ENCODE results near the gene TSHZ2.

TSHZ2 gene

DNA sequence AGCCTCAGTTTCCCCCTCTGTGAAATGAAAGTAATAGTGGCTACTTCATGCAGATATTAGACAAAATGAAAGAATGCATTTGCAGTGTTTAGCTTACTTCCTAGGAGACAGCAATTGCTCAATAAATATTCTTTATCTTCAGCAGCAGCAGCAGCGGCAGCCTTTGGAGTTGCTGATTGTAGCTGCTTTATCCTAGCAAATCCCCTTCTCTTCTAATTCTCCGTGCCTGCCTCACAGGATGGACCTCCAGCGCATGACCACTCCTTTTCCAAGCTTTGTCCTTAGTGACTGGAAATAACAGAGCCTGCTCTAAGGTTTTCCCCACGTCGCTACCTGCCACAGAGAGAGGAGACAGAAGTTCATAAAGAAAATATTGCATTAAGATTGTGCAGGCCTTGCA, 279.8 kb downstream of the TSHZ2 start:
- Histone ChIP-seq H3K79me2 (ENCODE audit: insufficient read depth, low read depth) (no peaks in the 10 kb centered on the region), H3K27me3 (ENCODE audit: insufficient read depth, low read depth) (no peaks in the 10 kb centered on the region)

DNA sequence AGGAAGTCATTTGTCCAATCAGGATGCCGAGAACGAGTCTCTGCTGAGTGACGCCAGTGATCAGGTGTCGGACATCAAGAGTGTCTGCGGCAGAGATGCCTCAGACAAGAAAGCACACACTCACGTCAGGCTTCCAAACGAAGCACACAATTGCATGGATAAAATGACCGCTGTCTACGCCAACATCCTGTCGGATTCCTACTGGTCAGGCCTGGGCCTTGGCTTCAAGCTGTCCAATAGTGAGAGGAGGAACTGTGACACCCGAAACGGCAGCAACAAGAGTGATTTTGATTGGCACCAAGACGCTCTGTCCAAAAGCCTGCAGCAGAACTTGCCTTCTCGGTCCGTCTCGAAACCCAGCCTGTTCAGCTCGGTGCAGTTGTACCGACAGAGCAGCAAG, 281.5 kb downstream of the TSHZ2 start:
- no peak overlapping the region for H2AFZ ChIP-seq (ENCODE audit: low read depth)
- no peaks in the 10 kb centered on the region for H3K27me3 ChIP-seq (ENCODE audit: insufficient read depth, low read depth)
- no peaks in the 10 kb centered on the region for H4K20me1 ChIP-seq (ENCODE audit: insufficient read depth)
- no peaks in the 10 kb centered on the region for H3K4me1 ChIP-seq (ENCODE audit: low read depth, poor library complexity, severe bottlenecking)
- H3K4me2 ChIP-seq = no peak overlapping the region
- H3K9ac ChIP-seq = no peak overlapping the region
- TF ChIP-seq, protein P1, sequence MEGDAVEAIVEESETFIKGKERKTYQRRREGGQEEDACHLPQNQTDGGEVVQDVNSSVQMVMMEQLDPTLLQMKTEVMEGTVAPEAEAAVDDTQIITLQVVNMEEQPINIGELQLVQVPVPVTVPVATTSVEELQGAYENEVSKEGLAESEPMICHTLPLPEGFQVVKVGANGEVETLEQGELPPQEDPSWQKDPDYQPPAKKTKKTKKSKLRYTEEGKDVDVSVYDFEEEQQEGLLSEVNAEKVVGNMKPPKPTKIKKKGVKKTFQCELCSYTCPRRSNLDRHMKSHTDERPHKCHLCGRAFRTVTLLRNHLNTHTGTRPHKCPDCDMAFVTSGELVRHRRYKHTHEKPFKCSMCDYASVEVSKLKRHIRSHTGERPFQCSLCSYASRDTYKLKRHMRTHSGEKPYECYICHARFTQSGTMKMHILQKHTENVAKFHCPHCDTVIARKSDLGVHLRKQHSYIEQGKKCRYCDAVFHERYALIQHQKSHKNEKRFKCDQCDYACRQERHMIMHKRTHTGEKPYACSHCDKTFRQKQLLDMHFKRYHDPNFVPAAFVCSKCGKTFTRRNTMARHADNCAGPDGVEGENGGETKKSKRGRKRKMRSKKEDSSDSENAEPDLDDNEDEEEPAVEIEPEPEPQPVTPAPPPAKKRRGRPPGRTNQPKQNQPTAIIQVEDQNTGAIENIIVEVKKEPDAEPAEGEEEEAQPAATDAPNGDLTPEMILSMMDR (conservative IDR thresholded peaks at IDR 0.05; ENCODE audit: low read depth, low read length) = no peak
- H3K4me3 ChIP-seq (IDR thresholded peaks at IDR 0.05; ENCODE audit: insufficient read depth, low read depth, low read length) = no peak overlapping the region
- no peak overlapping the region for H3K27ac ChIP-seq
- no peaks in the 10 kb centered on the region for H3K36me3 ChIP-seq (ENCODE audit: insufficient read depth)
- H3K79me2 ChIP-seq (ENCODE audit: insufficient read depth, low read depth) = no peaks in the 10 kb centered on the region

More for the DNA sequence above, 279.8 kb downstream of the TSHZ2 start:
- Histone ChIP-seq H3K4me1 (ENCODE audit: low read depth, poor library complexity, severe bottlenecking) (no peaks in the 10 kb centered on the region), H3K27ac (no peak overlapping the region), H4K20me1 (ENCODE audit: insufficient read depth) (no peaks in the 10 kb centered on the region), H2AFZ (ENCODE audit: low read depth) (no peak overlapping the region), H3K9ac (no peak overlapping the region), H3K4me3 (IDR thresholded peaks at IDR 0.05; ENCODE audit: insufficient read depth, low read depth, low read length) (no peak overlapping the region), H3K4me2 (no peak overlapping the region), H3K36me3 (ENCODE audit: insufficient read depth) (no peaks in the 10 kb centered on the region)
- TF ChIP-seq, protein P1 (conservative IDR thresholded peaks at IDR 0.05; ENCODE audit: low read depth, low read length) = no peak

DNA sequence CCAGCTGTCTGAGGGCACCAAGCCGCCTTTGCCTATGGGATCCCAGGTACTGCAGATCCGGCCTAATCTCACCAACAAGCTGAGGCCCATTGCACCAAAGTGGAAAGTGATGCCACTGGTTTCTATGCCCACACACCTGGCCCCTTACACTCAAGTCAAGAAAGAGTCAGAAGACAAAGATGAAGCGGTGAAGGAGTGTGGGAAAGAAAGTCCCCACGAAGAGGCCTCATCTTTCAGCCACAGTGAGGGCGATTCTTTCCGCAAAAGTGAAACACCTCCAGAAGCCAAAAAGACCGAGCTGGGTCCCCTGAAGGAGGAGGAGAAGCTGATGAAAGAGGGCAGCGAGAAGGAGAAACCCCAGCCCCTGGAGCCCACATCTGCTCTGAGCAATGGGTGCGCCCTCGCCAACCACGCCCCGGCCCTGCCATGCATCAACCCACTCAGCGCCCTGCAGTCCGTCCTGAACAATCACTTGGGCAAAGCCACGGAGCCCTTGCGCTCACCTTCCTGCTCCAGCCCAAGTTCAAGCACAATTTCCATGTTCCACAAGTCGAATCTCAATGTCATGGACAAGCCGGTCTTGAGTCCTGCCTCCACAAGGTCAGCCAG, 283.0 kb downstream of the TSHZ2 start:
- Histone ChIP-seq H3K4me1 (ENCODE audit: low read depth, poor library complexity, severe bottlenecking) (no peaks in the 10 kb centered on the region), H3K4me2 (no peak overlapping the region), H3K36me3 (ENCODE audit: insufficient read depth) (no peaks in the 10 kb centered on the region), H3K4me3 (IDR thresholded peaks at IDR 0.05; ENCODE audit: insufficient read depth, low read depth, low read length) (no peak overlapping the region), H3K79me2 (ENCODE audit: insufficient read depth, low read depth) (no peaks in the 10 kb centered on the region), H3K27ac (no peak overlapping the region), H3K27me3 (ENCODE audit: insufficient read depth, low read depth) (no peaks in the 10 kb centered on the region), H3K9ac (no peak overlapping the region), H4K20me1 (ENCODE audit: insufficient read depth) (no peaks in the 10 kb centered on the region), H2AFZ (ENCODE audit: low read depth) (no peak overlapping the region)
- TF ChIP-seq, protein P1 (conservative IDR thresholded peaks at IDR 0.05; ENCODE audit: low read depth, low read length) = no peak

DNA sequence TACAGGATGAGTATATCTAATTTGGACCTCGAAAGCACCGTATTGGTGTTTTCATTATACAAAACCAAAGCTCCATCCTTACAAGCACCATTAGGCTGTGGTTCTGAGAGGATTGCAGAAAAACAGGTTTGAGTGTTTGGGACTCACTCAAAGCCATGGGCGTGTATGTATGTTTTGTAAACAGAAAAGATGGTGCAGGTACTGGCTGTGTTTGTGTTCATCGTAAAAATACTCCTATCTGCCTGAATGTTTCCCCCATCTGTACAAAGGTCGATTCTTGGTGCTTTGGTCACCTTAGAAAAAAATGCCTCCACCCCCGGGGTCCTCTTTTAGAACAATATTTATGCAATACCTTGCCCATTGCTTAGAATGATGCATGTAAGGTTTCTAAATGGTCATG, 286.6 kb downstream of the TSHZ2 start:
- Histone ChIP-seq H2AFZ (ENCODE audit: low read depth) (no peak overlapping the region), H3K79me2 (ENCODE audit: insufficient read depth, low read depth) (no peaks in the 10 kb centered on the region), H3K36me3 (ENCODE audit: insufficient read depth) (no peaks in the 10 kb centered on the region), H4K20me1 (ENCODE audit: insufficient read depth) (no peaks in the 10 kb centered on the region), H3K4me2 (no peak overlapping the region), H3K27me3 (ENCODE audit: insufficient read depth, low read depth) (no peaks in the 10 kb centered on the region), H3K9ac (no peak overlapping the region), H3K4me1 (ENCODE audit: low read depth, poor library complexity, severe bottlenecking) (no peaks in the 10 kb centered on the region), H3K4me3 (IDR thresholded peaks at IDR 0.05; ENCODE audit: insufficient read depth, low read depth, low read length) (no peak overlapping the region), H3K27ac (no peak overlapping the region)
- TF ChIP-seq, protein P1 (conservative IDR thresholded peaks at IDR 0.05; ENCODE audit: low read depth, low read length) = no peak
